ENCODE measurements around the gene TBP.
A peak's percentile ranks its signal among the peaks of the same experiment; 100 is the strongest.

TBP gene

DNA sequence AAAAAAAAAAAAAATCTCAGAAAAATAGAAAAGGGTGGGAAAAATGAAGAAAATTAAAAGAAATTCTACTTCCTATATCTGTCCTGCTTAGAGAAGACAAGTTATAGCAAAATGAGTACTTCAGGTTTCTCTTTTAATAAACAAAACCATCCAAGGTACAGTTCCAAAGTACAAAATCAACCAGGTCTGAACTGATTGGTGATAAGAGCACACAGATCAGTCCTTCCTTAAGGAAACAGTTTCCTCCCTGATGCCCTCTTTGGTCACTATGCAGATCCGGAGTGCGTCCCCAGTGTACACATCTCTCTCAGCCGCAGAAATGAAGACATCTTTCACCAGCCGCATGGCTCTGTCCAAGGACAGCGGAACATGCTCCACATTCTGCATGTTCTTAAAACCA, 19.2 kb upstream of the TBP start:
- DNase-seq (ENCODE audit: low spot score) = no peak

GRCh38 chr6:170536671-170537070, 17.5 kb upstream of the TBP start:
- DNase-seq (ENCODE audit: low spot score) = no peak

DNA sequence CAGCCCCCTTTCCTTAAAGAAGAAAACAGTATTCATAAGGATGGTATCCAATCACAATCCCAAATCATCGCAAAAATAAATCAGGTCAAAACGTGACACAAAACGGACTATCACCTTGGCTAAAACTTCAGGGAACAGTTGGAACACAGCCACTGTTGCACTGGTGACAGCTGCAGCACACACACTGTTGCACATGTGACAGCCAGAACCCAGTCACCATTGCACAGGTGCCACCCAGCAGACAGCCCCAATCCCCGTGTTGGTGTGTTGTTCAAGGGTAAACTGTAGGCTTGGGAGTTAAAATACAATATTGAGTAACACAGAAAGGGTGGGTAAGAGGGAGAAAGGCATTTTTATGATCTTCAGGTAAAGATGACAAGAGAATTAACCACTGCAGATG, 16.8 kb upstream of the TBP start:
- no peak for DNase-seq (ENCODE audit: low spot score)

- no peak for DNase-seq (ENCODE audit: low spot score)
Observed at GRCh38 chr6:170542031-170542719, 12.0 kb upstream of the TBP start.

DNA sequence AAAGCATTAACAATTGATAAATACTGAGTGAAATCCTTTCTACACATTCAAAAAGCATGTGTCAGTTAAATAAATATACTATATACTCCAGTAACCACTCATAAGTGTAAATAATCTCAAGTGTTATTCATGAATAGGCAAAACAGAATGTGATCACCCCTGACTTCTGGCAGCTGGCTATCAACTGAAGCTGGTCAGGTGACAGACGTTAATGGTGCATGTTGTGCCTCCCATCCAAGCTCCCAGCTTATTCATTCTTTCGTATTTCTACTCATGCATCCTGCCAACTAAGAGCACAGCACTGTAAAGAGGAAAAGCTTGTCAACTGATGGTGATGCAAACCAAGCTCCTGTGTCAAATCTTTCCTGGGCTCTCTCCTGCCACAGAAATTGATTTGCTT, 8.8 kb upstream of the TBP start:
- no peak for DNase-seq (ENCODE audit: low spot score)

DNA sequence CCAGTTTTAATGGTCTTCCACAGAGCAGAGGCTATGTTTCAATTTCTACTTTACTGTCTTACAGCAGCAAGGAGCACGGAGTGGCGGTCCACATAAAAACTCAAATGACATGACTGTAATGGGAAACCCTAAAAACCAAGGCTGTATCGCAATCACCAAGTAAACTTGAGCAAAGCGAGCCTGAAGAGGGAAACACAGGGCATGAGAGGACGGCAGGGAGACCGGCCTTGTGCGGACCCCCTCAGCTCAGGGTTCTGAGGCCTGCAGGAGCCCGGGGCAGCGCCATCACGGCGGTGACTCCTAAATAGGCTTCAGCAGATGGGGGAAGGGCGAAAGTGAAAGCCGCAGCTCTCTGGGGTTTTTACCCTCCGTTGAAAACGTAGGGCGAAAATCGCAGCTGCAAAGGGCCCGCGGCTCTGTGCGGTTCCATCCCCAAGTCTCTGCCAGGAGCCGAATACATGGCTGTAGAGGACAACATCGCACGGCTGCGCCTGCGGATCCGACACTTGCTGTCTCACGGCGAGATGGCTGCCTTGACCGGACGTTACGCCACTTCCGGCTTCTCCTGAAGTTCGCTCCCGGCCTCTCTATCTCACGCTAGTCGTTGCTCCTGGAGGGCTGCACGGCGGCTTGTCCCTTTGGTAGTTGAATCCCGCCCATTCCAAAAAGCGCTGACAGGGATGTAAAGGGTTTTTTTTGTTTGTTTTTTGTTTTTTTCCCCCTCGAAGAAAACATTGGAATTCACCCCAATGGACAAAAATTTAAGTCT, 1.2 kb upstream of the TBP start, which contains the start of gene PSMB1:
Gene PSMB1, minus strand, starts transcription at position 543 of the 769 bp plus-strand sequence. Its CDS starts 65 bp downstream, at position 478.
- DNase-seq (ENCODE audit: low spot score) = peak; percentile 91

- DNase-seq (ENCODE audit: low spot score) = peak; percentile 37
Observed at GRCh38 chr6:170553534-170554012, 596 bp upstream of the TBP start.

- DNase-seq (ENCODE audit: low spot score) = no peak
Observed at GRCh38 chr6:170554796-170555137, 598 bp downstream of the TBP start.

DNA sequence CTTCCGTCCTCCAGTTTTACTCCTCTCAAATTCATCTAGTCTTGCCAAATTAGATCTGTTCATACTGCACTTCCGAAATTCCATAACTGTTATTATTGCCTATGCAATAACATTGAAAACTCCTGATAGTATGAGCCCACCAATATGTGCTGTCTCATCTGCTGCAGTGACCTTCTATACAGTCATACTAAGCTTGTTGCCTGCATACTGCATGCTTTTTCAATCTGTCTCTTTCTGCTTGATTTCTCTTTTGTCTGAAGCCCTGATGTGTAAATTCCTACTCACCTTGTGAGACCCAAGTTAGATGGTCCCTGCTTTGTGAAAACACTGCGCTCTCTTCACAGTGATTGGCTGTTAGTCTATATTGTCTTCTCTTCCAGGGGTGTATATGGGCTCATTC, 1.1 kb downstream of the TBP start:
- DNase-seq (ENCODE audit: low spot score) = no peak

DNA sequence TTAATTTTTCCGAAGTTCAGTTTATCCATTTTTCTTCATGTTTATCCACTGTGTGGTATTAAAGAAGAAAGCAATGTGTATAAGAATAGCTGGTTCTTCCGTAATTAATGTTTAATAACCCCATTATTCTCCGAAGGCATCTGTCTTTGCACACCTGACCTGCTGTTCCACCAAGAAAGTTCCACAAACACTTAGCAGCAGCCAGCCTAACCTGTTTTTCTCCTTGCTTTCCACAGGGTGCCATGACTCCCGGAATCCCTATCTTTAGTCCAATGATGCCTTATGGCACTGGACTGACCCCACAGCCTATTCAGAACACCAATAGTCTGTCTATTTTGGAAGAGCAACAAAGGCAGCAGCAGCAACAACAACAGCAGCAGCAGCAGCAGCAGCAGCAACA, 7.4 kb downstream of the TBP start:
- DNase-seq (ENCODE audit: low spot score) = no peak

DNA sequence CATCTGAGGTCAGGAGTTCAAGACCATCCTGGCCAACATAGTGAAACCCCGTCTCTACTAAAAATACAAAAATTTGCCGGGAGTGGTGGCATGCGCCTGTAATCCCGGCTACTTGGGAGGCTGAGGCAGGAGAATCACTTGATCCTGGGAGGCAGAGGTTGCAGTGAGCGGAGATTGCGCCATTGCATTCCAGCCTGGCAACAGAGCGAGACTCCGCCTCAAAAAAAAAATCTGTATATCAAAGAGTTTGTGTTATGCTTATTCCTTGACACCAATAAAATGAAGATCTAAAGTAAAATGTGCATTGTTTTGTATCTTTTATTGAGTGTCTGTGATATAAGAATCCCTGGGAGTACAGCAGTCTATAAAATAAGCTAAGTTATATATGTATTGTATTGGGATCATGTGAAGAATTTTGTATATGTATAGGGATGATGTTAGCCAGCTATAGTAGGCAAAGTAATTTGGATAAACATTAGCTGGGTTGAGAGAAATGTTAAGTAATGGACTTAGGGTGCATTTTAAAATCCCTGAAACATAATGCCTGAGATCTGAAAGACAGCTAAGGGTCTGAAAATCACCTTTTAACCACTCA, 10.9 kb downstream of the TBP start:
- DNase-seq (ENCODE audit: low spot score) = no peak

GRCh38 chr6:170572704-170573466, 18.7 kb downstream of the TBP start:
- no peak for DNase-seq (ENCODE audit: low spot score)

DNA sequence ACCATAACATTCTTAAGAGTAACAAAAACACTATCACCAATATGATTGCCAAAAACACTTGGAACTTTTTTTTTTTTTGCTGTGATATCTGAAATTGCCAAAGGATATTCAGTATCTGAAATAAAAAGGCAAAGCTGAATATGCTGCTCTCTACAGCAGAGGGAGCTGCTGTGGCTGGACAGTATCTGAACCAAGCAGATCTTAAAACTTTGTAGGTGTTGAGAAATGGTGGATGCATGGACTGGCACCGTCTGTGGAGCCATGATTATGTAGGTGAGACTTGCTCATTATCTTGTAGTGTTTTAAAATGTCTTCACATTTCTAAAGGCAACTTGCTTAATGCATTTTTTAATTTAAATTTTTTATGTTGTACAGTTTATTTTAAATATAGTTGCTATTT, 21.1 kb downstream of the TBP start:
- DNase-seq (ENCODE audit: low spot score) = peak; percentile 8

- DNase-seq (ENCODE audit: low spot score) = no peak
Observed at GRCh38 chr6:170578909-170579308, 24.7 kb downstream of the TBP start.

DNA sequence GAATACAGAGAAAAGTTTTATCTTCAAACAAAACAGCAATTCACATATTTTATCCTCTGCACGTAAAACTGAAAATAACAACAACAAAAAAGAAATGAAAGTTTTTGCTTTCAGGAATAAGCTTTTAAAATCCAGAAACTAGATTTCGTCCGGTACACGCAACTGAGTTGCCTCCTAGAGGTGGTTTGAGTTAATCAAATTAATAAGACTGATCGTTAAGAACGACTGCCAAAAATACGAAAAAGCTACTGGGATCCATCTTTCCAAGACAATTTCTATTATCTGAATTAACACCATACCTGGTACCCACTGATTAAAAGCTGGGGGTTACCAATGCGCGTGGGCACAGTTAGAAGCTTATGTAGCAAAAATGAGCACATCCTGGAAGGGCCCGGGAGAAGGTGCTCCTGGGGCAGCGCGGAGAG, 29.6 kb downstream of the TBP start:
- peak; percentile 1 for DNase-seq (ENCODE audit: low spot score)

DNA sequence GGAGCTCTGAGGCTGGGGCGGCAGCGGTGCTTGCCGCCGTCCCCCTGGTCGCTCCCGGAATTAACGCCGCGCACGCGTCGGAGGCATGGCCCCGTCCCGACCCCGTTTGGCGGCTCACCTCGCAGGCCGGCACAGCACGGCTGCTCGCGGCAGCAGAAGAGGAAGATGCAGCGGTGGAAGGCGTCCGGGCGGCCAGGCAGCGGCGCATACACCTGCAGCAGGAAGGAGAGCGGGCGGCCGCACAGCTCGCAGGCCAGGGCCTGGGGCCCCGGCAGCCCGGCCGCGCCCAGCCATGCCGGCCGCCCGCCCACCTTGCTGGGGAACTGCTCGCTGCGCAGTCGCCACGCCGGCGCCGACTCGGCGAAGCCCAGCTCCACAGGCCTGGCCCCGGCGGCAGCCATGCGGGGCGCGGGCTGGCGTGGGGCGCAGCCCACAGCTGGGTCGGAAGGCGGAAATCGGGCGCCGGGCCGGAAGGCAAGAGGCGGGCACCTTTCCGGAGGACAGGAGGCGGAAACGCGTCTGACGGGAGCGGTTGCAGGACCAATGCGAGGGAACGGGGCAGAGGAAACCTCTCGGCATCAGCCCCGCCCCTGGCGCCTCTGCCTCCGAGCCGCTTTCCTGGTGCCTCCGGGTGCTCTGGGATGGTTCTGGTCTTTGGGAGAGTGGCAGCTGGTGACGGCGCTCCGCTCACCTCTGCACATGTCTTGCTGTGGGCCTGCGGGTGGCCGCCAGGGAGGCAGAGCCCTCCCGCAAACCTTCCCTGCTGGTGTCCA, 30.2 kb downstream of the TBP start, which contains the start of gene PDCD2:
Gene PDCD2, minus strand, starts transcription at position 457 of the 773 bp plus-strand sequence. Its CDS starts 56 bp downstream, at position 401.
- DNase-seq (ENCODE audit: low spot score) = peak; percentile 92

DNA sequence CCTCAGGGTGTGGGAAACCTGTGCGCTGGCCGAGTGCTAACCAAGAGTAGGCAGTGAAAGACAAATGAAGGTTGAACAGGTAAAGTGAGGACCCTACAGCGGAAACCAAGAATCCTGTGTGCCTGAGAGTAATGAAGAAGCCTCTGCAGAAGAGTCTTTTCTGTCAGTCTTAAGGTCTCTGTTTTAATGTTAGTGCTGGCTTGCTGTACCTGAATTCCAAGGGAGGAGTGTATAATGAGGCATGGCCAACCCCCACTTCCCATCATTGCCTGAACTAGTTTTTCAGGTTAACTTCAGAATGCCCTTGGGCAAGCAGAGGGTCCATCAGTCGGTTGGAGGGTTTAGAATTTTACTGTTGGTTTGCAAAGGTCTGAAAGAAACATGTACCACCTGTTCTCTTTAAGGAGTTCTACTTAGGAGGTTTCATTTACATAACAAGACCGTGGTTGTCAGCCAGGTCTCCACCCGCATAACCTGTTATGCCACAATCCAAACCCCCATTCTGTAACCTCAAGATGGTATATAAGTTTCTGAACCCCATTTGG, 30.9 kb downstream of the TBP start:
- DNase-seq (ENCODE audit: low spot score) = no peak

DNA sequence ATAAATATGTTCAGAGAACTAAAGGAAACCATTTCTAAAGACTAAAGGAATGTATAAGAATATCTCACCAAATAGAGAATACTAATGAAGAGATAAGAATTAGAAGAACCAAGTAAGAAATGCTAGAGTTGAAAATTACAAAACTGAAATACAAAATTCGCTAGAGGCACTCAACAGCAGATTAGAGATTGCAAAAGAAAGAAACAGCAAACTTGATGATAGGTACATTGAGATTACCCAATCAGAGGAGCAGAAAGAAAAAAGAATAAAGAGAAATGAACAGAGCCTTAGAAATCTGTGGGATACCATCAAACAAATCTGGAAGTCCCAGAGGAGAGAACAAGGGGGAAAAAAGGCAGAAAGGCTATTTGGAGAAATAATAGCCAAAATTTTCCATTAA, 36.6 kb downstream of the TBP start:
- DNase-seq (ENCODE audit: low spot score) = no peak

DNA sequence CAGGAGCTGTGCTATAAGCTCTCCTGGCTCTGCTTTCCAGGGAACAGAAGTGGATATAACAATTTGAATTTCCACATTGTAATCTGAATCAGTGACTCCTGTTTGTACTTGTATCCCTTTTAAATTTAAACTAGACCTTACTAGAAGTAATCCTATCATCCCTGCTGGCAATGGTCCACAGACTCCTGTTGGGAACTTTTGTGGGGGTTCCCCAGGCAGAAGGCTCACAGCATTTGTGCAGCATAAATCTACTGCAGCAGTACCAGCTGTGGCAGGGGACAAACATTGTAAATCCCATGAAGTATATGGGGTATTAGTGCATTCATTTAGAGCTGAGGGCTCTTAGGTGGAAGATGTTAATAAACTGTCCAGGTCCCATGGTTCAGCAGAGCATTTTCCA, 42.3 kb downstream of the TBP start:
- no peak for DNase-seq (ENCODE audit: low spot score)

DNA sequence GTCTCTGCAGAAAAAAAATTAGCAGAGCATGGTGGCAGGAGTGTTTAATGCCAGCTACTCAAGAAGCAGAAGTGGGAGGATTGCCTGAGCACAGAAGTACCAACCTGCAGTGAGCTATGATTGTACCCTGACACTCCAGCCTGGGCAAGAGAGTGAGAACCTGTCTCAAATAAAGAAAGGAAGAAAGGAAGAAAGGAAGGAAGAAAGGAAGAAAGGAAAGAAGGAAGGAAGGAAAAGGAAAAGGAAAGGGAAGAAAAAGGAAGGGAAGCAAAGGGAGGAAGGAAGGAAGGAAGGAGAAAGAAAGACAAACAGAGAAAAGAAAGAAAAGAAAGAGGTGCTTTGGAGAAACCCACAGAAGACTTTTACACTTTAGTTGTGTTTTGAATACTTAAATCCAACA, 43.1 kb downstream of the TBP start:
- no peak for DNase-seq (ENCODE audit: low spot score)

DNA sequence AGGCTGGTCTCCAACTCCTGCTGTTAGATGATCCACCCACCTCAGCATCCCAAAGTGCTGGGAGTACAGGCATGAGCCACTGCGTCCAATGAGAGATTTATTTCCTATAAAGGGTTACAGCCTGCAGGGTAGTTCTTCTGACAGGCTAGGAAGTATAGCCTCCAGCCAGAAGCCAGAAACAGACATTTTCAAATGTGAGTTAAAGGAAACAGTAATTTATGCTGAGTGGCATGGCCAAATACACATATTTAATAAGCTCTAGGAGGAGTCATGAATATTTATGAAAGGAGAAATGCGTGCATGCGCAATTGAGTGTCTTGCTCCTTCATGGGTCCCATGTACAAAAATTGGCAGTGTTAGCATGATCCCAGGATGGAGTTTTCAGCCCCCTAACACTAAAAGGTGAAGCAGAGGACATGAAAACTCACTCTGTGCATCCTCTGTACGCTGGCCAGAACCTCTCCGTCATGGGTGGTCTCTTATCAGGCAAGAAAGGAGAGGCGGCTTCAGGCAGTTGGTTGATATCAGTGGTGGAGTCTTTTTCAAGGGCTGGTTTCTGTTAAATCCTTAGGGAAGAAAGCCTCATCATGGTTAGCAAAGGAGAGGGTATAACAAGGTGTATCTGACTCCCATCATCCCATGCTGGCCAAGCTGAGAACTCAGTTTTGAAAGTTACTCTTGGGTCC, 51.5 kb downstream of the TBP start:
- DNase-seq (ENCODE audit: low spot score) = no peak
